ENCODE measurements around the gene LRRC51.
A peak's percentile ranks its signal among the peaks of the same experiment; 100 is the strongest.

Gene LRRC51

GRCh38 chr11:72116019-72116755, 35.5 kb downstream of the LRRC51 start:
- Histone ChIP-seq H3K4me1 (ENCODE audit: insufficient read depth, low read length, poor library complexity, severe bottlenecking) (peaks cover 16% of the 10 kb centered on the region), H3K27me3 (ENCODE audit: insufficient read depth, low read length, poor library complexity, severe bottlenecking) (peaks cover 18% of the 10 kb centered on the region), H3K9me3 (ENCODE audit: insufficient read depth, low read depth, low read length) (no peaks in the 10 kb centered on the region), H3K9me2 (replicated peaks; ENCODE audit: low read depth, low read length) (no peaks in the 10 kb centered on the region), H3F3A (ENCODE audit: low read depth) (no peaks in the 10 kb centered on the region), H3K4me2 (ENCODE audit: low read depth, low read length, poor library complexity, severe bottlenecking) (no peak overlapping the region), H3K79me2 (ENCODE audit: insufficient read depth, low read length) (peaks cover 5% of the 10 kb centered on the region; the same call in 1 of the 2 replicates), H3K4me3 (ENCODE audit: low read length, poor library complexity, severe bottlenecking) (no peak overlapping the region), H3K9ac (ENCODE audit: low read depth, low read length, poor library complexity, severe bottlenecking) (no peak overlapping the region), H3K36me3 (ENCODE audit: insufficient read depth, low read length) (no peaks in the 10 kb centered on the region), H2AFZ (ENCODE audit: low read length) (no peak overlapping the region), H4K20me1 (ENCODE audit: insufficient read depth, low read length, poor library complexity, severe bottlenecking) (no peaks in the 10 kb centered on the region)
- TF ChIP-seq EZH2phosphoT487 (IDR thresholded peaks at IDR 0.05; ENCODE audit: borderline replicate concordance) = no peak
- no peak for TF ChIP-seq CTCF (conservative IDR thresholded peaks at IDR 0.05; ENCODE audit: low read length)

GRCh38 chr11:72119198-72119597, 38.5 kb downstream of the LRRC51 start:
- peaks cover 15% of the 10 kb centered on the region for H3K27me3 ChIP-seq (ENCODE audit: insufficient read depth, low read length, poor library complexity, severe bottlenecking)
- no peaks in the 10 kb centered on the region for H3F3A ChIP-seq (ENCODE audit: low read depth)
- no peak for TF ChIP-seq EZH2phosphoT487 (IDR thresholded peaks at IDR 0.05; ENCODE audit: borderline replicate concordance)
- no peak for TF ChIP-seq CTCF (conservative IDR thresholded peaks at IDR 0.05; ENCODE audit: low read length)
- no peaks in the 10 kb centered on the region for H3K9me3 ChIP-seq (ENCODE audit: insufficient read depth, low read depth, low read length)
- no peaks in the 10 kb centered on the region for H3K9me2 ChIP-seq (replicated peaks; ENCODE audit: low read depth, low read length)
- no peaks in the 10 kb centered on the region for H3K4me1 ChIP-seq (ENCODE audit: insufficient read depth, low read length, poor library complexity, severe bottlenecking)
- H4K20me1 ChIP-seq (ENCODE audit: insufficient read depth, low read length, poor library complexity, severe bottlenecking) = no peaks in the 10 kb centered on the region
- H3K79me2 ChIP-seq (ENCODE audit: insufficient read depth, low read length) = no peaks in the 10 kb centered on the region
- H3K36me3 ChIP-seq (ENCODE audit: insufficient read depth, low read length) = no peaks in the 10 kb centered on the region
- no peak overlapping the region for H3K4me2 ChIP-seq (ENCODE audit: low read depth, low read length, poor library complexity, severe bottlenecking)
- H3K9ac ChIP-seq (ENCODE audit: low read depth, low read length, poor library complexity, severe bottlenecking) = no peak overlapping the region
- H2AFZ ChIP-seq (ENCODE audit: low read length) = 0 out of 2 replicates have a peak overlapping the region, but pooled peaks have one; percentile 23
- H3K4me3 ChIP-seq (ENCODE audit: low read length, poor library complexity, severe bottlenecking) = no peak overlapping the region

- TF ChIP-seq CTCF (conservative IDR thresholded peaks at IDR 0.05; ENCODE audit: low read length) (no peak), EZH2phosphoT487 (IDR thresholded peaks at IDR 0.05; ENCODE audit: borderline replicate concordance) (no peak)
These were observed 40.3 kb downstream of the LRRC51 start for GRCh38 chr11:72120930-72121329.

More at GRCh38 chr11:72120930-72121329, 40.3 kb downstream of the LRRC51 start:
- Histone ChIP-seq H3K79me2 (ENCODE audit: insufficient read depth, low read length) (no peaks in the 10 kb centered on the region), H3K4me2 (ENCODE audit: low read depth, low read length, poor library complexity, severe bottlenecking) (no peak overlapping the region), H2AFZ (ENCODE audit: low read length) (no peak overlapping the region), H4K20me1 (ENCODE audit: insufficient read depth, low read length, poor library complexity, severe bottlenecking) (no peaks in the 10 kb centered on the region), H3K9ac (ENCODE audit: low read depth, low read length, poor library complexity, severe bottlenecking) (no peak overlapping the region), H3K9me2 (replicated peaks; ENCODE audit: low read depth, low read length) (no peaks in the 10 kb centered on the region), H3K9me3 (ENCODE audit: insufficient read depth, low read depth, low read length) (no peaks in the 10 kb centered on the region; the same call in 1 of the 2 replicates), H3K4me3 (ENCODE audit: low read length, poor library complexity, severe bottlenecking) (no peak overlapping the region), H3K27me3 (ENCODE audit: insufficient read depth, low read length, poor library complexity, severe bottlenecking) (peaks cover under 1% of the 10 kb centered on the region), H3F3A (ENCODE audit: low read depth) (no peaks in the 10 kb centered on the region), H3K36me3 (ENCODE audit: insufficient read depth, low read length) (no peaks in the 10 kb centered on the region), H3K4me1 (ENCODE audit: insufficient read depth, low read length, poor library complexity, severe bottlenecking) (no peaks in the 10 kb centered on the region)
